ENCODE results near the gene OST4. TPM values are rescaled to one million over a fixed set of nuclear protein-coding genes. Genes with fewer than 3 reads are reported as not detected.

The OST4 gene
- total RNA-seq, 1 experiment from 2014 or later, result 408 TPM

DNA sequence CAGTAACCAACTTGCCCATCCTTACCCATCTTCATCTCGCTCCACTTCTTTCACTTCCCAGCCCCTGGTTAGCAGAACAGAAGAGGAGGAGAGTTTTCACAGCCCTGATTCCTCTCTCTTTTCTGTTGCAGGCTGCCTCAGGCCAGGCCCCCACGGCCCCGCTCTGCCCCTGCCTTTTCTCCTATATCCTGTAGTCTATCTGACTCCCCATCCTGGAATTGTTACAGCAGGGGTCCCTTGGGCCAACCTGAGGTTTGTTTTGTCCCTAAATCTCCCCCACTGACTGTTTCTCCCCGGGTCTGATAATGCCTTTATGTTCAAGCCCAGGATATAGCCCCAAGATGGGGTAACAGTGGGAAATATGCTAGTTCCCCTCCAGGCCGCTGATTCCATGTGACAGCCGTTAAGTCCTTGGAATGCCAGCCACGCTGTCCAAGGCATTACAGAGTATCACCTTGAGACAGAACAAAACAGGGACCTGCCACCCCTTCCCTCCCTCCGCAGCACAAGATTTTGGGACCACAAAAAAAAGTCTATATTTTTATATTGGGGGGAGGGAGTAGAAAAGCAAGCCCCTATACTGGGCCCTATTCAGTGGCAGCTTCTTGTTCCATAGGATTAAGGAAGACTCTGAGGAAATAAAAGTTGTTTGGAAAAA lies 1.4 kb downstream of the OST4 start:
- no peak for DNase-seq (ENCODE audit: low read depth, low spot score)
- in situ Hi-C loops (cut with HindIII; ENCODE audit: low pct_unique_long_range_greater_than_20kb, low sequenced_read_pairs), result no loop called here

DNA sequence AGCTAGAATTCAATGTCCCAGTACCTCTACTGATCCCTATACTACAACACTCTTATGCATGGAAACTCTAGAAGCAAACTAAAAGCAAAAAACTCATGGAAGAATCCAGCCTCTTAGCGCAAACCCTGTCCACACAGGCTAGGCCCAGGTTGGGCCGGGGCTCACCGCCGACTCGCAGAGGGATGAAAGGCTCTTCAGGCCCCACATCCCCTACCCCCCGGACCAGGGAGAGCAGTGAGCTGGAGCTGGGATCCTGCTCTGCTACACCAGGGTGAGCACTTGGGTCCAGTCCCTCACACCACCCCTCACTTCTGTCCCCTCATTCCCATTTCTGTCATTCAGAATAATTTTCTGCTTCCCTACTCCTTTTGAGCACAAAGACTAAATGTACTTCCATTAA lies 2.0 kb downstream of the OST4 start:
- in situ Hi-C loops (cut with HindIII; ENCODE audit: low pct_unique_long_range_greater_than_20kb, low sequenced_read_pairs), result no loop called here
- DNase-seq (ENCODE audit: low read depth, low spot score), result no peak

DNA sequence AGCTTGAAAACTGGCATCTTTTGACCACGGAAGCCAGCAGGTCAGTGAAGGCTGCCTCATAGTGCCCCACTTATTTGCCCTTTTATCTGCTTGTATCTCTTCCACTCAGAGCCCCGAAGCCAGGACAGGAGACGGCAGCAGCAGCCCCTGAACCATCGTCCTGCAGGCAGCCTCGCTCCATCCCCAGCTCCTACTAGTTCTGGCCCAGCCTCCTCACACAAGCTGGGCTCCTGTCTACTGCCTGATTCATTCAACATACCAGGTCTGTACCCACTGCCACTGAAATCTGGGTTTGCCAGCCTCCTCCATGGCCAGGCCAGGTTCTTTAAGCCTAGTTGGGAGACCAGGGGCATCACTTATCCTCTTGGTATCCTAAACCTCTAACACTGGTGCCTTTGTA lies 4.1 kb downstream of the OST4 start:
- DNase-seq (ENCODE audit: low read depth, low spot score), result no peak
- in situ Hi-C loops (cut with HindIII; ENCODE audit: low pct_unique_long_range_greater_than_20kb, low sequenced_read_pairs), result no loop called here

DNA sequence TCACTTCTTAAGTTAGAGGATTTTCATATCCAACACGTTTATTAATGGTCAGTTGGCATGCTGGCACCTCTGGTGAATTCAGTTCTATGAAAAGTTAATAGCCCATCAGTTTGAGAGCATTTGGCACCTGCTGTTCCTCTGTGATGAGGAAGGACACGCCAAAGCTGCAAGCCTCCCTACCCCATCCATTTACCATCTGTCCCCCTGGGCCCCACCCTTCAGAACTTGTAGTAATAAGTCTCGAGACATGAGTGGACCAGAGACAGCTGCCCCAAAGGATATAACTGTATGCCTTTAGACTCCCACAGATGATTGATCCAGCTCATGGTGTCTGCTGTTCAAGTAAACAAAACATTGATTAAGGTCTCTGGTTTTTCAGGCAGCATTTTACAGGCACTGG lies 6.3 kb downstream of the OST4 start:
- in situ Hi-C loops (cut with HindIII; ENCODE audit: low pct_unique_long_range_greater_than_20kb, low sequenced_read_pairs), result no loop called here
- no peak for DNase-seq (ENCODE audit: low read depth, low spot score)

- DNase-seq (ENCODE audit: low read depth, low spot score), result no peak
- in situ Hi-C loops (cut with HindIII; ENCODE audit: low pct_unique_long_range_greater_than_20kb, low sequenced_read_pairs), result no loop called here
Measured at GRCh38 chr2:27060323-27060722, 11.1 kb downstream of the OST4 start.

DNA sequence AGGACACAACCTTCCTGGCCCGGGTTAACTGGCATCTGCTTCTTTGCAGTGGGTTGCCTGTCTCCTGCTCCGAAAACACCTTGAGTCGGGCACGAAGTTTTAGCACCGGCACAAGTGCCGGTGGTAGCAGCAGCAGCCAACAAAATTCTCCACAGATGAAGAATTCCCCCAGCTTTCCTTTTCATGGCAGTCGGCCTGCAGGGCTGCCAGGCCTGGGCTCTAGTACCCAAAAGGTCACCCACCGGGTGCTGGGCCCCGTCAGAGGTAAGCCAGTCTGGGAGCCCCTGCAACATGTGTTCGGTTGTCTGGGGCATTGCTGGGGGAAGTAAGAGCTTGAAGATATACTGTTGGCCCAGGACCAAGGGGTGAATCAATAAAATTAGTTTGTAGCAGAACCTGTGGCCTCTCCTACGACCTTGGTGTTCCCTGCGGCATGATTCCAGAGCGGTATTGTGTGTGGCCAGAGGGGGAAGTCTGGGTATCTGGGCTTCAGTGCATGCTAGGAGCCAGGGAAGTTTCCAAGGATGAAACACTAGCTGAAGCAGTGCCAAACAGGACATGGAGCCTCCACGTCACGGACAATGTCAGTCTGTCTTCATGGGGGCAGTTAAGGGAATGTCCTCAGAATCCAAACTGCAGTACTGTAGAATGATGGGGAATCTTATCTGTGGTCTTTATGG lies 12.2 kb downstream of the OST4 start:
- in situ Hi-C loops (cut with HindIII; ENCODE audit: low pct_unique_long_range_greater_than_20kb, low sequenced_read_pairs), result no loop called here
- no peak for DNase-seq (ENCODE audit: low read depth, low spot score)

GRCh38 chr2:27058210-27058609 lies 13.2 kb downstream of the OST4 start:
- in situ Hi-C loops (cut with HindIII; ENCODE audit: low pct_unique_long_range_greater_than_20kb, low sequenced_read_pairs), result no loop called here
- DNase-seq (ENCODE audit: low read depth, low spot score), result no peak

DNA sequence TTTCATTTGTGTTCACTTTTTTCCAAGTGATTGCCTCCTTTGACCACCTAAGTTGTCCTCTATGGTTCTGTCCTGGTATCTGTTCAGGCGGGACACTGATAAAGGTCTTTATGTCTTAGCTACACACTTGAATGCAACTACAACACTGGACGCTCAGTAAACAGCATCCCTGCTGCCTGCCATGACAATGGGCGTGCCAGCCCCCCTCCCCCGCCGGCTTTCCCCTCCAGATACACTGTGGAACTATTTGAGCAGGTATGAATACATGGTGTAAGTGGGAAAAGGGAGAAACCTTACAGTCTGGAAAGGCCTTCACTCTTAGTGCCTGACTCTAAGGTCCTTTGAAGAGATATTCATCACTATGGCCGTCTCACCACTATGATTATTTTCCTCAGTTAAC lies 14.3 kb downstream of the OST4 start:
- no peak for DNase-seq (ENCODE audit: low read depth, low spot score)

DNA sequence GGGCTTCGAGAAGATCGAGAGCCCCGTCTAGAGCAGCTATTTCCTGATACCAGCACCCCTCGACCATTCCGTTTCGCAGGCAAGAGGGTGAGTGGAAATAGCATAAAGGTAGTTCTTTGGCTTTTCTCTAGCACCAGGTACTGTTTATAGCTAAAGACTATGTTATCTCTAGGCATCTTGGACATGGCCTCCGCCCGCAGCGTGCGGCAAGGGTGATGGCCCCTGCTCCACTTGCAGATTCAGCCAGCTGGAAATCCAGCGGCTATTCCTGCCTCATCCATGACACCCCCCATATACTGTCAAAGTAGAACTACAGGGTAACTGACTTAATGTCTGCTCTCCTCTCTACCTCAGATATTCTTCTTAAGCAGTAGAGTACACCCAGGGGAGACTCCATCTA lies 16.7 kb downstream of the OST4 start:
- in situ Hi-C loops (cut with HindIII; ENCODE audit: low pct_unique_long_range_greater_than_20kb, low sequenced_read_pairs), result no loop called here
- no peak for DNase-seq (ENCODE audit: low read depth, low spot score)

More for the DNA sequence above, 14.3 kb downstream of the OST4 start:
- in situ Hi-C loops (cut with HindIII; ENCODE audit: low pct_unique_long_range_greater_than_20kb, low sequenced_read_pairs), result no loop called here

- DNase-seq (ENCODE audit: low read depth, low spot score), result no peak
- in situ Hi-C loops (cut with HindIII; ENCODE audit: low pct_unique_long_range_greater_than_20kb, low sequenced_read_pairs), result no loop called here
Measured at GRCh38 chr2:27053776-27054175, 17.7 kb downstream of the OST4 start.

GRCh38 chr2:27053321-27053720 lies 18.1 kb downstream of the OST4 start:
- in situ Hi-C loops (cut with HindIII; ENCODE audit: low pct_unique_long_range_greater_than_20kb, low sequenced_read_pairs), result no loop called here

GRCh38 chr2:27051902-27052645 lies 19.4 kb downstream of the OST4 start:
- in situ Hi-C loops (cut with HindIII; ENCODE audit: low pct_unique_long_range_greater_than_20kb, low sequenced_read_pairs), result no loop called here
- no peak for DNase-seq (ENCODE audit: low read depth, low spot score)

More at GRCh38 chr2:27053321-27053720, 18.1 kb downstream of the OST4 start:
- DNase-seq (ENCODE audit: low read depth, low spot score), result no peak

- DNase-seq (ENCODE audit: low read depth, low spot score), result peak; percentile 96
- in situ Hi-C loops (cut with HindIII; ENCODE audit: low pct_unique_long_range_greater_than_20kb, low sequenced_read_pairs), result no loop called here
Measured at GRCh38 chr2:27050996-27051901, 20.2 kb downstream of the OST4 start, which contains the start of gene AGBL5. Gene AGBL5, plus strand, starts transcription at chr2:27051668. Its CDS starts 1,291 bp downstream, at chr2:27052959.

GRCh38 chr2:27050281-27050995 lies 21.0 kb downstream of the OST4 start:
- DNase-seq (ENCODE audit: low read depth, low spot score), result peak; percentile 98
- in situ Hi-C loops (cut with HindIII; ENCODE audit: low pct_unique_long_range_greater_than_20kb, low sequenced_read_pairs), result no loop called here

DNA sequence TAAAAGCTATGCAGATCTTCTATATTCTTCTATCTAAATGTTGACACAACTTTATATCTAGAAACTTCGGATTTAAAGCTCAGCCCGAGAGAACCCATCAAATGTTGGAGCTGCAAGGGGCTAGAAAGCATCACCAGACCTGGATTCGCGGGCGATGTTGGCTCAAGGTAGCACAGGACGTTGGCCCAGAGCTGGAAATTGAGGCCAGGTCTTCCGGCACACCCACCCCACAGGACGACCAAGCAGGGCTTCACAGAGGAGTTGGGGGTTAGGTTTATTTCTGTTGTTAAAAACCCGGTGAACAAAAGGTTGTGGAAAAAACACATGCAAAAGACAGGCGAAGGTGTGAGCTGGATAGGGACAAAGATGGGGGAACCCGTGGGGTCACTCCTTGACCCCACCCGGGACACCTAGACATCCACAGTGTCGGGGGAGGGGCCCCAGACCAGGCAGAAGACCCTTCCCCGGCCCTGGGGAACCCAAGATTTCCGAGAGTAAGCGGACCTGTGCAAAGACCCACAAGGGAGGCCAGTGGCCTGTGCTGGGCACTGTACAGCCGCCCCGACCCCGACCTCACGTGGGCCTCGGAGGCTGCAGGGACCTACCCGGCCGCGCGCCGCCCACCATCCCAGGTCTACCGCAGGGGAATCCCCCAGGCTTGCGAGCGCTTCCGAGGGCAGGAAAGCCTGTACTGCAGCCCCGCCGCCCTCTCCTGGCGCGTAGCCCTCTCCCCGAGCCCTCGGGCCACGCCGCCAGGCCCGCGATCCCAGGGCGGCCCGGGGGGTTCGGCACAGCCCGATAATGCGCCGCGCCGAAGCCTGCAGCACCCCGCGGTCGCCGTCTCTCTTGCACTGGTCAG lies 21.8 kb downstream of the OST4 start:
- in situ Hi-C loops (cut with HindIII; ENCODE audit: low pct_unique_long_range_greater_than_20kb, low sequenced_read_pairs), result no loop called here
- DNase-seq (ENCODE audit: low read depth, low spot score), result no peak

DNA sequence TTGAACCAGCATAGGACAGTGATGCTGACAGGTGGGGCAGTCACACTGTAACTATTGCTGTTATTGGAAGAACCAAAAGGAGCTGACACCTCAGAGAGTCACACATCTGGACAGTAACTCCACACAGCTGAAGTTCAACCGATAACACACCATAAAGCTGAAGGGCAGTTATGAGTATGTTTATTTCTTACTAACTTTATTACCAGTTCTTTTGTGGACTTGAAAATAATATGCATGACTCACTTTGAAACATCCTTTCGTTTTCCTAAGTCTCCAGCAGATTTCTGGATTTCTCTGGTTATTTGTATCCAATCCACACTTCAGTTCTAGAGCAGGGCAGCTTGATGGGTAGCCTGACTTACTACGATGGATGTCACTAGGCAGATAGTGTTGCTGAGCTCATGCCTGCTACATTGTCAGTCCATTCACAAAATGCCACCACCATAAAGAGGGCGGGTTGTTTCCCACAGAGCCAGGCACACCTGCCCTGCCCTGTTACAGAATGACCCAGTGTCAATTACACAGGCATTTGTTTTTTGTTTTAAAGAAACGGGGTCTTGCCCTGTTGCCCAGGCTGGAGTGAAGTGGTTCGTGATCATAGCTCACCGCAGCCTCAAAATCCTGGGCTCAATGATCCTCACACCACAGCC lies 28.3 kb downstream of the OST4 start:
- in situ Hi-C loops (cut with HindIII; ENCODE audit: low pct_unique_long_range_greater_than_20kb, low sequenced_read_pairs), result no loop called here
- DNase-seq (ENCODE audit: low read depth, low spot score), result no peak
